ENCODE measurements around the gene GDPD2. TPM values are rescaled to one million over a fixed set of nuclear protein-coding genes. Genes with fewer than 3 reads are reported as not detected.

GDPD2 gene
- total RNA-seq, 2 experiments from 2014 or later, result not detected

GRCh38 chrX:70449457-70449966 is 26.4 kb downstream of the GDPD2 start:
- Mint-ChIP-seq H3K27me3 (peaks cover 12% of the 10 kb centered on the region), H3K4me1 (peaks cover 22% of the 10 kb centered on the region), H3K4me3 (no peak overlapping the region), H3K9me3 (no peaks in the 10 kb centered on the region), H3K36me3 (no peaks in the 10 kb centered on the region), H3K27ac (no peak overlapping the region)
- no peak for DNase-seq

- H3K4me1 Mint-ChIP-seq, result peaks cover 33% of the 10 kb centered on the region
- peak overlapping the region; percentile 73 for H3K27ac Mint-ChIP-seq
- DNase-seq, result peak; percentile 52
- peak overlapping the region; percentile 84 for H3K4me3 Mint-ChIP-seq
- H3K9me3 Mint-ChIP-seq, result no peaks in the 10 kb centered on the region
- H3K36me3 Mint-ChIP-seq, result peaks cover 10% of the 10 kb centered on the region
- H3K27me3 Mint-ChIP-seq, result no peaks in the 10 kb centered on the region
Observed at GRCh38 chrX:70452143-70452733, 29.1 kb downstream of the GDPD2 start.

GRCh38 chrX:70453024-70453618 is 30.0 kb downstream of the GDPD2 start:
- H3K27ac Mint-ChIP-seq, result peak overlapping the region; percentile 82
- H3K36me3 Mint-ChIP-seq, result peaks cover 10% of the 10 kb centered on the region
- no peaks in the 10 kb centered on the region for H3K9me3 Mint-ChIP-seq
- H3K4me1 Mint-ChIP-seq, result peaks cover 33% of the 10 kb centered on the region
- H3K27me3 Mint-ChIP-seq, result no peaks in the 10 kb centered on the region
- no peak for DNase-seq
- peak overlapping the region; percentile 78 for H3K4me3 Mint-ChIP-seq

- DNase-seq, result peak; percentile 74
- H3K9me3 Mint-ChIP-seq, result no peaks in the 10 kb centered on the region
- peaks cover 33% of the 10 kb centered on the region for H3K4me1 Mint-ChIP-seq
- peak overlapping the region; percentile 91 for H3K27ac Mint-ChIP-seq
- peaks cover 10% of the 10 kb centered on the region for H3K36me3 Mint-ChIP-seq
- peak overlapping the region; percentile 87 for H3K4me3 Mint-ChIP-seq
- H3K27me3 Mint-ChIP-seq, result no peaks in the 10 kb centered on the region
Observed at GRCh38 chrX:70454441-70455365, 31.6 kb downstream of the GDPD2 start.

- no peaks in the 10 kb centered on the region for H3K9me3 Mint-ChIP-seq
- peaks cover 33% of the 10 kb centered on the region for H3K4me1 Mint-ChIP-seq
- DNase-seq, result no peak
- H3K27me3 Mint-ChIP-seq, result no peaks in the 10 kb centered on the region
- peak overlapping the region; percentile 87 for H3K4me3 Mint-ChIP-seq
- peak overlapping the region; percentile 91 for H3K27ac Mint-ChIP-seq
- H3K36me3 Mint-ChIP-seq, result peaks cover 12% of the 10 kb centered on the region
Observed at GRCh38 chrX:70455366-70456202, 32.5 kb downstream of the GDPD2 start.

GRCh38 chrX:70456256-70456655 is 33.1 kb downstream of the GDPD2 start:
- Mint-ChIP-seq H3K4me3 (peak overlapping the region; percentile 87), H3K9me3 (no peaks in the 10 kb centered on the region), H3K4me1 (peaks cover 33% of the 10 kb centered on the region), H3K27ac (peak overlapping the region; percentile 91), H3K36me3 (peaks cover 17% of the 10 kb centered on the region), H3K27me3 (no peaks in the 10 kb centered on the region)
- DNase-seq, result no peak

- no peak overlapping the region for H3K27ac Mint-ChIP-seq
- H3K36me3 Mint-ChIP-seq, result peaks cover 15% of the 10 kb centered on the region
- H3K9me3 Mint-ChIP-seq, result no peaks in the 10 kb centered on the region
- no peak overlapping the region for H3K4me3 Mint-ChIP-seq
- no peak for DNase-seq
- H3K27me3 Mint-ChIP-seq, result no peaks in the 10 kb centered on the region
- peaks cover 7% of the 10 kb centered on the region for H3K4me1 Mint-ChIP-seq
Observed at GRCh38 chrX:70461026-70461425, 37.9 kb downstream of the GDPD2 start.

- Mint-ChIP-seq H3K36me3 (peaks cover 14% of the 10 kb centered on the region), H3K9me3 (no peaks in the 10 kb centered on the region), H3K27ac (no peak overlapping the region), H3K4me3 (no peak overlapping the region), H3K4me1 (no peaks in the 10 kb centered on the region), H3K27me3 (no peaks in the 10 kb centered on the region)
- DNase-seq, result no peak
Observed at GRCh38 chrX:70464051-70464450, 40.9 kb downstream of the GDPD2 start.

GRCh38 chrX:70466968-70467367 is 43.9 kb downstream of the GDPD2 start:
- Mint-ChIP-seq H3K27me3 (no peaks in the 10 kb centered on the region), H3K4me3 (no peak overlapping the region), H3K9me3 (no peaks in the 10 kb centered on the region), H3K27ac (no peak overlapping the region), H3K36me3 (peaks cover 9% of the 10 kb centered on the region), H3K4me1 (peaks cover 6% of the 10 kb centered on the region)
- no peak for DNase-seq

- H3K9me3 Mint-ChIP-seq, result no peaks in the 10 kb centered on the region
- H3K27ac Mint-ChIP-seq, result no peak overlapping the region
- H3K4me1 Mint-ChIP-seq, result peaks cover 6% of the 10 kb centered on the region
Observed at GRCh38 chrX:70468709-70469108, 45.6 kb downstream of the GDPD2 start.

GRCh38 chrX:70470850-70471289 is 47.8 kb downstream of the GDPD2 start:
- Mint-ChIP-seq H3K27ac (no peak overlapping the region), H3K27me3 (no peaks in the 10 kb centered on the region), H3K36me3 (peaks cover 9% of the 10 kb centered on the region), H3K4me3 (no peak overlapping the region), H3K4me1 (peaks cover 6% of the 10 kb centered on the region), H3K9me3 (no peaks in the 10 kb centered on the region)
- no peak for DNase-seq

More at GRCh38 chrX:70468709-70469108, 45.6 kb downstream of the GDPD2 start:
- DNase-seq, result no peak
- Mint-ChIP-seq H3K27me3 (no peaks in the 10 kb centered on the region), H3K36me3 (peaks cover 9% of the 10 kb centered on the region), H3K4me3 (no peak overlapping the region)

GRCh38 chrX:70476166-70476933 is 53.2 kb downstream of the GDPD2 start:
- Mint-ChIP-seq H3K4me1 (peaks cover 4% of the 10 kb centered on the region), H3K4me3 (no peak overlapping the region), H3K36me3 (no peaks in the 10 kb centered on the region), H3K9me3 (no peaks in the 10 kb centered on the region), H3K27ac (no peak overlapping the region), H3K27me3 (no peaks in the 10 kb centered on the region)
- no peak for DNase-seq

GRCh38 chrX:70476934-70477733 is 54.0 kb downstream of the GDPD2 start:
- Mint-ChIP-seq H3K27me3 (no peaks in the 10 kb centered on the region), H3K9me3 (no peaks in the 10 kb centered on the region), H3K27ac (no peak overlapping the region), H3K4me1 (peaks cover 4% of the 10 kb centered on the region), H3K4me3 (no peak overlapping the region), H3K36me3 (peaks cover 3% of the 10 kb centered on the region)
- no peak for DNase-seq
